ENCODE measurements around the gene IRX4. TPM values are rescaled to one million over a fixed set of nuclear protein-coding genes. Genes with fewer than 3 reads are reported as not detected.

Gene IRX4
- polyA plus RNA-seq, 1 donor = not detected

DNA sequence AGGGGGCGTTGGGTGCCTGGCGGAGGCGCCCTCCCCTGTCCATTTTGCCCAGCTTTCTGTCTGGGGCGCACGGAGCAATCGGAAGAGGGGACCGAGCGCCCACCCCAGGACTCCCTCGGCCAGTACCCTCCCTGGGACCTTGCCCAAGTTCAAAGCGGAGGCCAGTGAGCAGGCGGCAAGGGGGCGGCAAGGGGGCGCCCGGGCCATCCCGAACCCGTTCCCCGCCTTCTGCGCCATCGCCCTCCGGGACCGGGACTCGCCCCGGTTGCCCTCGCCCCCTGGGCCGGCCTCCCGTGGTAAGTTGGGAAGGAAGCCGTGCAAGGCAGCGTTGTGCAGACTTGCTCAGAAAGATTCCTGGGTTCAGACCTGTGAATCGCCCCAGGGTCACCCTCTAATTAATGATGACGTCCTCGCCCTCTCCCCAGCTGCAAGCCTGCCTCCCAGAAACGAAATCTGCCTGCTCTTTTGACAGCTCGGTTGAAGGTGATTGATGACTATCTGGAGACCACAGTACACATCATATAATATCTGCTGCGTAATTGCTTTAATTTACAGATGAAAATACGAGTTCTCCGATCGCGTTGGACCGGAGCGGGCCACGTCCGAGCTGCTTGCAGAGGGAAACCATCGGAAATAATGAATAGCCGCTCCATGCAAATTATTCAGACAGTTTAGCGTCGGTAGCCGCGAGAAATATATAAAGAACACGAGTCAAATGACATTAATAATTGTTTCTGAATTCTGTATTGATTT, 1.4 kb upstream of the IRX4 start:
- no peak for DNase-seq
- Histone ChIP-seq H3K4me3 (ENCODE audit: low read length) (no peak overlapping the region), H3K36me3 (ENCODE audit: control insufficient read depth, insufficient read depth, low read length) (no peaks in the 10 kb centered on the region), H3K9me3 (ENCODE audit: control insufficient read depth, low read depth, low read length) (peaks cover 14% of the 10 kb centered on the region), H3K27ac (ENCODE audit: low read length) (no peak overlapping the region), H3K4me1 (ENCODE audit: control insufficient read depth, insufficient read depth, low read length) (no peaks in the 10 kb centered on the region), H3K27me3 (ENCODE audit: control insufficient read depth, insufficient read depth, low read length) (peaks cover 97% of the 10 kb centered on the region)
- WGBS (ENCODE audit: insufficient coverage, low lambda C conversion rate) = no CpG with 5 or more reads among the region's 49 CpGs

DNA sequence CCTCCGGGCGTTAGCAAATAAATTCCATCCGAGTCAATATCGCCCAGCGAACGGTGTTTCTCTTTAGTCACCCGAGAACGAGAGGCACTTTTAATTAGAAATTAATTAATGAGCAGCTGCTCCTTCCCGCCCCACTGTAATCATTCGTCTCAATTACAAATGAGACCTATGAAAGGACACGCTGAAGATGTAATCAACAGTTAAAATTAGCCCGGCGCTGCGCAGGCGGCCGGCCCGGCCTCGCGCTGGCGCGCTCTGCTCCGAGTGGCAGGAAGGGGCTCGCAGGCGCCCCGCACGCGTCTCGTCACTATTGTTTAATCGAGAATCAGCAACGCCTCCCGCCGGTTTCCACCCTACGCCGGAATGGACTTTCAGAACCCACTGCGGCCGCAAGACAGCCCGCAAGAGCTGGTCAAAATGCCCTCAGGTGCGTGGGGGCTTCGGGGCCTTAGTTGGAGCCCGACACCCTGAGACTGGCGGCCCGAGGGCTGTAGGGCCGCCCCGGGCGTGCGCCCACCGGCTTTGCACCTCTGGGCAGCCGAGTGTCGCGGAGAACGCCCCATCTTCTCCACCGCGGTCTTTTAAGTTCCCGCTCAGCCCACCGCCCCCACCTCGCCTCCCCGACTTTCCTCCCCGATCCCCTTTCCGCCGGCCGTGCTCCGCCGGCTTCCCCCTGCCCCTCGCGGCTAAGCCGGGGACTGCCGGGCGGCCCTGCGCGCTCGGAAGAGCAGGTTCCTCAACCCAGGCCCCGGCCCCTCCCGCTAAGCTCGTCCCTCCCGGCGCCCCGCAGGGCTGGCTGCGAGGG, 597 bp upstream of the IRX4 start:
- H3K36me3 ChIP-seq (ENCODE audit: control insufficient read depth, insufficient read depth, low read length) = no peaks in the 10 kb centered on the region
- H3K4me3 ChIP-seq (ENCODE audit: low read length) = no peak overlapping the region
- no peak for DNase-seq
- no peaks in the 10 kb centered on the region for H3K4me1 ChIP-seq (ENCODE audit: control insufficient read depth, insufficient read depth, low read length)
- no peak overlapping the region for H3K27ac ChIP-seq (ENCODE audit: low read length)
- no CpG with 5 or more reads among the region's 78 CpGs for WGBS (ENCODE audit: insufficient coverage, low lambda C conversion rate)
- H3K9me3 ChIP-seq (ENCODE audit: control insufficient read depth, low read depth, low read length) = peaks cover 14% of the 10 kb centered on the region
- H3K27me3 ChIP-seq (ENCODE audit: control insufficient read depth, insufficient read depth, low read length) = peaks cover 97% of the 10 kb centered on the region

DNA sequence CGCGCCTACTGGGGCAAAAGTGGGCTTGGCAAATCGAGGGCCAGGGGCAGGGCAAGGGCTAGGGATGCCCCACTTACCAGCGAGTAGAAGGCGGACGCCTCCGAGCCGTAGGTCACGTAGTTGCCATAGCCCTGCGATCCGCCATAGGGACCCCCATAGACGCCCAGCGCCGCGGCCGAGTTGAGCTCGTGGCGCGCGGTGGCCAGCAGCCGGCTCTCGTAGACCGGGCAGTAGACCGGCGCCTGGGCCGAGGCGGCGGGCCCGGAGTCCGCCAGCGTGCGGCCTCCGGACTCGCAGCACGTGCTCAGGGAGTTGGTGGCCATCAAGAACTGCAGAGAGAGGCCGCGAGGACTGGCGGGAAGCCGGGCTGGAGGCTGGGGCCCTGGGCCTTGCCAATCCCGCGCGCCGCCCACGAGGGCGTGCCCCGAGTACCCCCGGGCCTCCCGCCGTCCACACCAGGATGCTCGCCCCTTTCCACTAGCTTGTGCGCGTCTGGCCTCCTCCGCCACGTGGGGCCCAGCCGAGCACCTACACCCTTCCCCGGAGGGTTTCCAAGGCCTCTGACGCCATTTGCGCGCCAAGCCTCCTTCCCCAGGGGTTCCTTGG, 891 bp downstream of the IRX4 start:
- H3K9me3 ChIP-seq (ENCODE audit: control insufficient read depth, low read depth, low read length) = peaks cover 14% of the 10 kb centered on the region
- H3K27ac ChIP-seq (ENCODE audit: low read length) = no peak overlapping the region
- peaks cover 99% of the 10 kb centered on the region for H3K27me3 ChIP-seq (ENCODE audit: control insufficient read depth, insufficient read depth, low read length)
- H3K36me3 ChIP-seq (ENCODE audit: control insufficient read depth, insufficient read depth, low read length) = no peaks in the 10 kb centered on the region
- H3K4me3 ChIP-seq (ENCODE audit: low read length) = no peak overlapping the region
- DNase-seq = no peak
- H3K4me1 ChIP-seq (ENCODE audit: control insufficient read depth, insufficient read depth, low read length) = no peaks in the 10 kb centered on the region
- no CpG with 5 or more reads among the region's 59 CpGs for WGBS (ENCODE audit: insufficient coverage, low lambda C conversion rate)

DNA sequence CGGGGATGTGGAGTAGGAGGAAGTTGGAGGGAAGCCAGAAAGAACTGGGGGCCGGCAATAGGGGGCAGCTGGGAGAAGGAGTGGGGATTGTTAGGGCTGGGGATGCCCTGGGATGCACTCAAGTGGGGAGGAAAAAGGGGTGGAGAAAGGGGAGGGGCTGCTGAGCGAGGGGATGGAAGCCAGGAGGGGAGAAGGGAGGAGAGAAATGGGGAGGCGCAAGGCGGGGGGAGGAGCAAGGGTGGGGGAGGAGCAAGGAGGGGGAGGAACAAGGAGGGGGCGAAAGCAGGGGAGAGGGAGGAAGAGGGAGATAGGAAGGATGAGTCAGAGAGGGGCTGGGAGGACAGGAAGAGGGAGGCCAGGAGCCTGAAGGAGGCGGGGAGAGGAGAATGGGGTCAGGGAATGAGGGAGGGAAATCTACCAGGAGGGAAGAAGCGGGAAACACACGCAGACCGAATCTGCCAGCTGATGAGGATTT, 1.6 kb downstream of the IRX4 start:
- Histone ChIP-seq H3K4me3 (ENCODE audit: low read length) (no peak overlapping the region), H3K27me3 (ENCODE audit: control insufficient read depth, insufficient read depth, low read length) (peaks cover 100% of the 10 kb centered on the region), H3K4me1 (ENCODE audit: control insufficient read depth, insufficient read depth, low read length) (no peaks in the 10 kb centered on the region), H3K36me3 (ENCODE audit: control insufficient read depth, insufficient read depth, low read length) (no peaks in the 10 kb centered on the region), H3K27ac (ENCODE audit: low read length) (no peak overlapping the region), H3K9me3 (ENCODE audit: control insufficient read depth, low read depth, low read length) (peaks cover 14% of the 10 kb centered on the region)
- WGBS (ENCODE audit: insufficient coverage, low lambda C conversion rate) = no CpG with 5 or more reads among the region's 10 CpGs
- DNase-seq = no peak

DNA sequence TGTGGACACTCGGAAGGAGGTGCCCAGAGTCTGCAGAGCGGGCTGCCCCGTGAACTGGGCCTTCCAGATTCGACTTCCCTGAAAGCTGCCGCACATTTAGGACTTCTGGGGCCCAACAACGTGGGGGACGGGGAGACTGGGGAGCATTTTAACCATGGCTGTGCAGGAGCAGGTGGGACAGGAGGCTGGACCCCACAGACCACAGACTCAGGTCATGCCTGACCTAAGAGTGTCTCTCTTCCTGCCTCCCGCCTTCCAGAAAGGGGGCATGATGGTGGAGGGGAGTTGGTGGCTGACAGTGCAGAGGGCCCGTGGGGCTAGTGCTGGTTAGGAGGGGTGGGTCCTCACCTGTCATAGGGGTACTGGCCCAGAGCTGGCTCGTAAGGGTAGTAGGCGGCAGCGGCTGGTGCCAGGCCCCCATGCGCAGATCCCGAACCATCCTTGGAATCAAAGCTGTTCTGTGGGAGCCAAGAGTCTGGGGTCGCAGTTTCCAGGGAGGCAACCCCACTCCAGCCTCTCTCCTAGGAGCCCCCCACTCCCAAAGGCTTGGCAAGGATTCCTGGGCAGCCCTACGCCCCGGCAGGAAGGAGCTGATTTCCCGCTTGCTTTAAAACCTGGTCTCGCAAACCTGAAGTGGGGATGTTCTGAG, 2.2 kb downstream of the IRX4 start:
- Histone ChIP-seq H3K27me3 (ENCODE audit: control insufficient read depth, insufficient read depth, low read length) (peaks cover 100% of the 10 kb centered on the region), H3K4me1 (ENCODE audit: control insufficient read depth, insufficient read depth, low read length) (peaks cover 4% of the 10 kb centered on the region), H3K36me3 (ENCODE audit: control insufficient read depth, insufficient read depth, low read length) (no peaks in the 10 kb centered on the region), H3K27ac (ENCODE audit: low read length) (no peak overlapping the region), H3K9me3 (ENCODE audit: control insufficient read depth, low read depth, low read length) (peaks cover 14% of the 10 kb centered on the region), H3K4me3 (ENCODE audit: low read length) (no peak overlapping the region)
- no peak for DNase-seq
- WGBS (ENCODE audit: insufficient coverage, low lambda C conversion rate) = no CpG with 5 or more reads among the region's 19 CpGs

DNA sequence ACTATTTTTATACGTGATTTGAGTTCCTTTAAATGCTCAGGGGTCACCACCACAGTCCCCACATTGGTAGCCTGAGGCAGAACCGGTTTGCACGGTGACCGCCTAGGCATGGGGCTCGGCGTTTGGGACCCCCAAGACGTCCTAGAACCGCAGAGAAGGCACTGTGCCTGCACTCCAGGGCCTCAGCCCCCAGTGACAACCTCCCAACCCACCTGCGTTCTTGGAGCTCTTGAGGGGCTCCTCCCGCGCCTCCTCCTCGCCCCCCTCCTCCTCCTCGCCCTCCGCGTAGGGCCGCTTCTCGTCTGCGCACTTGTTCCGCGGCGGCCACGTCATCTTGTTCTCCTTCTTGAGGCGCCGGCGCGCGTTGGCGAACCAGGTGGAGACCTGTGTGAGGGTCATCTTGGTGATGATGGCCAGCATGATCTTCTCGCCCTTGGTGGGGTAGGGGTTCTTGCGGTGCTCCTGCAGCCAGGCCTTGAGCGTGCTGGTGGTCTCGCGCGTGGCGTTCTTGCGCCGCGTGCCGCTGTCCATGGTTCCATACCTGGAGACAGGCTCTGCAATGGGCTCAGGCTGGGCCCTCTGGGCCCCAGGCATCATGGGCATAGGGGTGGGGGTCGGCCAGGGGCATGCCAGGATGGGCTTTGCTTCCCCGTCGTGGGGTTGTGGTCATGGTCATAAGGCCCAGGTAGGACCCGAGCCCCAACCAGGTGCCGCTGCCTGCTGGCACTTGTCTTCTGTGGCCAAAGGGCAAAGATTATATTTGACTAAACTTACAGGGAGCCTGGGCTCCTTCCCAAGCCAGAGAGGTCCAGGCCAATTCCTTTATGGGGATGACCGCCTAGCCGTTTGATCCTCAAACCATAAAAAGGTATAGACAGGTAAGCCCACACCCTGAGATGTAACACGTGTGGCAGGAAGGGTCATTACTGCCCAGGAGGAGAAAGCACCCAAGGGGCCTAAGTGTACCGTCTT, 3.1 kb downstream of the IRX4 start:
- no peak overlapping the region for H3K4me3 ChIP-seq (ENCODE audit: low read length)
- peaks cover 100% of the 10 kb centered on the region for H3K27me3 ChIP-seq (ENCODE audit: control insufficient read depth, insufficient read depth, low read length)
- peaks cover 4% of the 10 kb centered on the region for H3K4me1 ChIP-seq (ENCODE audit: control insufficient read depth, insufficient read depth, low read length)
- H3K27ac ChIP-seq (ENCODE audit: low read length) = no peak overlapping the region
- WGBS (ENCODE audit: insufficient coverage, low lambda C conversion rate) = no CpG with 5 or more reads among the region's 48 CpGs
- H3K9me3 ChIP-seq (ENCODE audit: control insufficient read depth, low read depth, low read length) = peaks cover 14% of the 10 kb centered on the region
- no peaks in the 10 kb centered on the region for H3K36me3 ChIP-seq (ENCODE audit: control insufficient read depth, insufficient read depth, low read length)
- no peak for DNase-seq

DNA sequence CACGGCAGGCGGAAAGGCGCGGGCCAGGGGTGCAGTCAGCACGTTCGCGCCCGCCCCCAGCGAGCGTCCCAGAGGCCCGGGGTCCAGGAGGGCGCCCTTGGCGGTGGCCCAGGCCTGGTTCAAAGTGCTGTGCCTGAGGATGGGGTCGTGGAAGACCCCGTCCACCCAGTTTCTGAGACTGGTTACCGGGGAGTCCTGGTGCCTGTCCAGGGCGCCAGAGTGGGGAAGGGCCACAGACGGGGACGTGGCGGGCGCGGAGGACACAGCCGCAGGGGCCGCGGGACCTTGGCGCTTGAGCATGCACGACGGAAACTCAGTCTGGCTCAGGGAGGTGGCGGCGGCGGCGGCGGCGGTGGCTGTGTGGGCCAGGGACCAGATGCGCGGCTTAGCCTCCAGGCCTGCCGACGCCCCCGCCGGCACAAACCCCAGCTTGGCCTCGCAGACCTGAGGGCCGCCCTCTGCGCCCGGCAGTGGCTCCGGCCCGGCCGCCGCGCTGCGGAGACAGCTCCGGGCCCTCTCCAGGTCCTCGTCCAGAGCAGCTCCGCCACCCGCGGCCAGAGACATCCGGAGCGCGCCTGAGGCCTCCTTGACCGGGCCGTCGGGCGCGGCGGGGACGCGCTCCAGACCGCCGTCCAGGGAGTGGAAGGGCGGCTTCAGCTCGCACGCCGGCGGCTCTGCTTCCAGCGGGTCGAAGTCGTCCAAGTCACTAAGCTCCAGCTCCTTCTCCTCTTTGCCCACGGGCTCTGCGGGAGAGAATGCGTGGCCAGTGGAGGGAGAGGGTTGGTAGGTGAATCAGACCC, 4.5 kb downstream of the IRX4 start:
- no CpG with 5 or more reads among the region's 79 CpGs for WGBS (ENCODE audit: insufficient coverage, low lambda C conversion rate)
- DNase-seq = no peak
- Histone ChIP-seq H3K36me3 (ENCODE audit: control insufficient read depth, insufficient read depth, low read length) (no peaks in the 10 kb centered on the region), H3K27me3 (ENCODE audit: control insufficient read depth, insufficient read depth, low read length) (peaks cover 100% of the 10 kb centered on the region), H3K4me1 (ENCODE audit: control insufficient read depth, insufficient read depth, low read length) (peaks cover 9% of the 10 kb centered on the region), H3K27ac (ENCODE audit: low read length) (no peak overlapping the region), H3K9me3 (ENCODE audit: control insufficient read depth, low read depth, low read length) (peaks cover 11% of the 10 kb centered on the region), H3K4me3 (ENCODE audit: low read length) (no peak overlapping the region)

DNA sequence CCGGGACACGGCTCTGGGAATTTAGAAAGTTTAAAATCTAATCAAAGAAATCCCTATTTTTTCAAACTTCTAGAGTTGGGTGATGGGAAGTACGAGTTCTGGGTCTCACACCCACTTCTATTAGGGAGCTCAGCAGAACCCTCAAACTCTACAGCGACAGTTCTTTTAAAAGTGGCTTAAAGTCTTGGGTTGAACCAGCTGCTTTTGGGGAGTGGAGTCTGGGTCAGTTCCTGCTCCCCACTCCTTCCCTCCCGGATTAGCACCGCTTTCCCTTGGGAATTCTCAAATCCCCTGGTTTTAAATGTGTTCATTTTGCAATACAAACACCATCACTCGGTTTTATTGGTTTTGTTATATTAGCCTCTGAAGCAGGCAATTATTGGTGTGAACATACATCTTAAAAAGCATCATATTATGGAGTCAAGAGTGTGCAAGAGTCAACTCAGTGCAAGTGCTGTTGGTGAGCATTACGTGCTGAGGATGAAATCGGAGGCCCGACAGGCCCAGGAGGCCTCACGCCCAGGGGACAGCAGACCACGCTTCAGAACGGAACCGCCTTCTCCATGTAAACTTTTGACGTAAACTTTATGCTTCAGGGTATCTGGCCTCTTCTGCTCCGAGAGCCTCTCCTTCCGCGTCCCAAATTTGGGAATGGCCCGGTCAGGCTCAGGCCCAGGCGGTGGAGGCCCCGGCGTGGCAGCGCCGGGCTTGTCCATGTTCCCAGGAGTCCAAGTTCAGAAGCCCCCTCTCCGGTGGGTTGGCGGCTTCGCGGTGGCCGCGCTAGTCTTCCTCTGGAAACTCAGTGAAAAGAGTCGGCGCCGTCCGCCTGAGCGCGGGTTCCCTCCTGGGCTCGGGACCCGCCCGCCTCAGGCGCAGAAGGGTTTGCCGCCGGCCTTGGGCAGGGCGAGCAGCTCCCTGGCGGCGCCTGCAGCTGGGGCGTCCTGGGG, 5.3 kb downstream of the IRX4 start:
- H3K36me3 ChIP-seq (ENCODE audit: control insufficient read depth, insufficient read depth, low read length) = no peaks in the 10 kb centered on the region
- peaks cover 100% of the 10 kb centered on the region for H3K27me3 ChIP-seq (ENCODE audit: control insufficient read depth, insufficient read depth, low read length)
- no peak for DNase-seq
- no CpG with 5 or more reads among the region's 46 CpGs for WGBS (ENCODE audit: insufficient coverage, low lambda C conversion rate)
- H3K27ac ChIP-seq (ENCODE audit: low read length) = no peak overlapping the region
- peaks cover 9% of the 10 kb centered on the region for H3K4me1 ChIP-seq (ENCODE audit: control insufficient read depth, insufficient read depth, low read length)
- no peak overlapping the region for H3K4me3 ChIP-seq (ENCODE audit: low read length)
- peaks cover 9% of the 10 kb centered on the region for H3K9me3 ChIP-seq (ENCODE audit: control insufficient read depth, low read depth, low read length)
